CD14-positive monocyte (primary cell): Measurements from ENCODE around the gene ALOX5. TPM values are rescaled to one million over a fixed set of nuclear protein-coding genes. Genes with fewer than 3 reads are reported as not detected.

Experiments used
- DNase-seq, 3 donors: peaks; one replicate each; pipeline ENCODE4 v3.0.0-alpha.2; 2011 to 2022
- H2AFZ ChIP-seq: 2 replicates; pipeline ENCODE4 v1.6.0; 2012; ENCODE audit warnings: mild to moderate bottlenecking, low read depth, low read length, inconsistent platforms; ENCODE audit not compliant: insufficient read depth, poor library complexity, severe bottlenecking
- H3K27ac ChIP-seq, 2 donors: 1 replicate in 1 of 2; 2 replicates in 1 of 2; pipeline ENCODE4 v1.5.1; 2012 to 2013; ENCODE audit warnings: low read length in 2 of 2, control low read depth in 1 of 2, inconsistent platforms in 1 of 2, low read depth in 1 of 2, mild to moderate bottlenecking in 1 of 2
- H3K27me3 ChIP-seq, 2 donors: one replicate each; pipeline versions ENCODE4 v1.6.0 to v1.6.1; 2011 to 2013; ENCODE audit warnings: low read length in 2 of 2; ENCODE audit not compliant: control insufficient read depth in 2 of 2, insufficient read depth in 2 of 2
- H3K36me3 ChIP-seq, 2 donors: replicated peaks in 1 of 2; 1 replicate in 1 of 2; 2 replicates in 1 of 2; pipeline versions ENCODE4 v1.5.1 to v1.6.1; 2012 to 2013; ENCODE audit warnings: low read length in 2 of 2, control low read depth in 1 of 2, inconsistent platforms in 1 of 2, mild to moderate bottlenecking in 1 of 2; ENCODE audit not compliant: insufficient read depth in 2 of 2, control insufficient read depth in 1 of 2
- H3K4me1 ChIP-seq, 2 donors: 1 replicate in 1 of 2; 2 replicates in 1 of 2; pipeline versions ENCODE4 v1.5.1 to v1.6.1; 2012 to 2013; ENCODE audit warnings: low read length in 2 of 2, control low read depth in 1 of 2, inconsistent platforms in 1 of 2, mild to moderate bottlenecking in 1 of 2, moderate library complexity in 1 of 2; ENCODE audit not compliant: insufficient read depth in 2 of 2, control insufficient read depth in 1 of 2
- H3K4me2 ChIP-seq: replicated peaks from 2 replicates; pipeline ENCODE3; 2012; ENCODE audit warnings: low read length, moderate library complexity, mild to moderate bottlenecking; ENCODE audit not compliant: poor library complexity, severe bottlenecking; ENCODE audit errors: extremely low read depth
- H3K4me3 ChIP-seq, 3 experiments: fragments of 200-600 bp in 1 of 3; sonication (generic) in 1 of 3; replicated peaks in 1 of 3; 1 replicate in 2 of 3; 2 replicates in 1 of 3; pipeline ENCODE4 v1.5.1; 2011 to 2013; ENCODE audit warnings: low read length in 3 of 3, mild to moderate bottlenecking in 3 of 3, control low read depth in 2 of 3, low read depth in 2 of 3, inconsistent platforms in 1 of 3, moderate library complexity in 1 of 3
- H3K79me2 ChIP-seq: 2 replicates; pipeline ENCODE4 v1.6.0; 2012; ENCODE audit warnings: mild to moderate bottlenecking, control low read depth, inconsistent platforms, low read length, moderate library complexity; ENCODE audit not compliant: insufficient read depth
- H3K9ac ChIP-seq: 2 replicates; pipeline ENCODE4 v1.6.0; 2017; ENCODE audit warnings: low read length, mild to moderate bottlenecking; ENCODE audit not compliant: insufficient read depth, poor library complexity, severe bottlenecking
- H3K9me3 ChIP-seq, 2 donors: replicated peaks in 1 of 2; 1 replicate in 1 of 2; 2 replicates in 1 of 2; pipeline versions ENCODE4 v1.5.1 to v1.6.1; 2012 to 2013; ENCODE audit warnings: low read length in 2 of 2, control low read depth in 1 of 2; ENCODE audit not compliant: control insufficient read depth in 1 of 2, insufficient read depth in 1 of 2
- H4K20me1 ChIP-seq: 2 replicates; pipeline ENCODE4 v1.6.0; 2012; ENCODE audit warnings: mild to moderate bottlenecking, low read length, control low read depth, moderate library complexity; ENCODE audit not compliant: insufficient read depth
- H3K27ac Mint-ChIP-seq, 7 donors: one replicate each; pipeline ENCODE4 v1.8.0; 2020; ENCODE audit warnings: mild to moderate bottlenecking in 7 of 7, mixed read lengths in 7 of 7, moderate library complexity in 6 of 7, inconsistent platforms in 2 of 7
- H3K27me3 Mint-ChIP-seq, 3 donors: one replicate each; pipeline ENCODE4 v1.8.0; 2021 to 2022; ENCODE audit warnings: low read depth in 3 of 3, mild to moderate bottlenecking in 3 of 3, mixed read lengths in 3 of 3, moderate library complexity in 3 of 3, inconsistent platforms in 1 of 3
- H3K36me3 Mint-ChIP-seq, 2 donors: one replicate each; pipeline ENCODE4 v1.8.0; 2020; ENCODE audit warnings: mixed read lengths in 2 of 2, inconsistent platforms in 1 of 2, mild to moderate bottlenecking in 1 of 2
- H3K4me1 Mint-ChIP-seq: one replicate; pipeline ENCODE4 v1.8.0; 2020; ENCODE audit warnings: mild to moderate bottlenecking, mixed read lengths
- H3K4me3 Mint-ChIP-seq, 2 donors: one replicate each; pipeline ENCODE4 v1.8.0; 2020; ENCODE audit warnings: mild to moderate bottlenecking in 2 of 2, mixed read lengths in 2 of 2, moderate library complexity in 1 of 2
- H3K9me3 Mint-ChIP-seq, 7 donors: one replicate each; pipeline ENCODE4 v1.8.0; 2020 to 2022; ENCODE audit warnings: mixed read lengths in 7 of 7, mild to moderate bottlenecking in 6 of 7, moderate library complexity in 6 of 7, inconsistent platforms in 2 of 7
- whole genome bisulfite sequencing: methylation state at CpG from one replicate; pipeline ENCODE4 v1.1.5; 2013; ENCODE audit warnings: missing lambda C conversion rate; ENCODE audit not compliant: insufficient coverage; 5-methylcytosine and 5-hydroxymethylcytosine counted together
- intact Hi-C, 2 donors: fragments of 100-400 bp; cut with micrococcal nuclease; formaldehyde crosslinking; loops; one replicate each; pipeline versions ENCODE4 v1.15.0 to v1.15.1; 2023
- polyA plus RNA-seq, 3 donors: library from polyadenylated mRNA; depleted of rRNA in 1 of 3; unstranded in 2 of 3; stranded (reverse) in 1 of 3; fragments of 300-500 nt in 2 of 3; fragments of >200 nt in 1 of 3; fragmentation: Illumina TruSeq in 2 of 3; gene quantifications; 1 replicate in 2 of 3; 2 replicates in 1 of 3; pipeline ENCODE4 v1.2.3, GENCODE V29; 2012 to 2021
- TF ChIP-seq, protein P1 (sequence below): fragments of 200-600 bp; IDR thresholded peaks from one replicate; pipeline ENCODE4 v1.8.0; 2022; ENCODE audit warnings: antibody characterized with exemption, mild to moderate bottlenecking

Gene ALOX5
- polyA plus RNA-seq, 3 donors = 223 to 918 (median 272) TPM

DNA sequence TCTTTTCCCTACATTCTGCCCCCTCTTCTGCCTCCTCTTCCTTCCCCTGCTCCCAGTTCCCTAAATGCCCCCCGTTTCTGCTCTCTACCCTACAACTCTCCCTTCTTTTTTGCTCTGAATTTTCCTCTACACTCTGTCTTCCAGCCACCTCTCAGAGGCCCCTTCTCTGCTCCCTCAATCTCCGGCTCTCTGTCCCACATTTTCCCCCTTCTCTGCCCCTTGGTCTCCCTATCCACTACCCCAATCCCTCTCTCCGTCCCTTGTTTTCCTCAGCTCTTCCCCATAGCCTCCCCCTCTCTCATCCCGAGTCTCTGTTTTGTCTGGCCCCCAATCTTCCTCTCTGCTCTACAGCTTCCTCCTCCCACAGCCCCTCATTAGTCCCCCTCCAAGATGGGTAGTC is 3.3 kb downstream of the ALOX5 start:
- peaks cover 12% of the 10 kb centered on the region for H4K20me1 ChIP-seq
- Mint-ChIP-seq H3K27ac (peak overlapping the region; percentile 97 to 99 (median 99)), H3K4me1 (peaks cover 83% of the 10 kb centered on the region), H3K27me3 (peaks cover 9 to 14% (median 10%) of the 10 kb centered on the region in 3 donors), H3K9me3 (peaks cover 0 to 4% (median 0%) of the 10 kb centered on the region in 7 donors), H3K4me3 (peak overlapping the region; percentile 62 to 64), H3K36me3 (peaks cover 44 to 45% of the 10 kb centered on the region in 2 donors)
- no peaks in the 10 kb centered on the region for H3K9me3 ChIP-seq
- H3K27ac ChIP-seq = peak overlapping the region; percentile 21 to 100
- peaks cover 85 to 90% of the 10 kb centered on the region in 2 donors for H3K4me1 ChIP-seq
- TF ChIP-seq, protein P1, sequence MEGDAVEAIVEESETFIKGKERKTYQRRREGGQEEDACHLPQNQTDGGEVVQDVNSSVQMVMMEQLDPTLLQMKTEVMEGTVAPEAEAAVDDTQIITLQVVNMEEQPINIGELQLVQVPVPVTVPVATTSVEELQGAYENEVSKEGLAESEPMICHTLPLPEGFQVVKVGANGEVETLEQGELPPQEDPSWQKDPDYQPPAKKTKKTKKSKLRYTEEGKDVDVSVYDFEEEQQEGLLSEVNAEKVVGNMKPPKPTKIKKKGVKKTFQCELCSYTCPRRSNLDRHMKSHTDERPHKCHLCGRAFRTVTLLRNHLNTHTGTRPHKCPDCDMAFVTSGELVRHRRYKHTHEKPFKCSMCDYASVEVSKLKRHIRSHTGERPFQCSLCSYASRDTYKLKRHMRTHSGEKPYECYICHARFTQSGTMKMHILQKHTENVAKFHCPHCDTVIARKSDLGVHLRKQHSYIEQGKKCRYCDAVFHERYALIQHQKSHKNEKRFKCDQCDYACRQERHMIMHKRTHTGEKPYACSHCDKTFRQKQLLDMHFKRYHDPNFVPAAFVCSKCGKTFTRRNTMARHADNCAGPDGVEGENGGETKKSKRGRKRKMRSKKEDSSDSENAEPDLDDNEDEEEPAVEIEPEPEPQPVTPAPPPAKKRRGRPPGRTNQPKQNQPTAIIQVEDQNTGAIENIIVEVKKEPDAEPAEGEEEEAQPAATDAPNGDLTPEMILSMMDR = no peak
- peaks cover 2 to 11% of the 10 kb centered on the region in 2 donors for H3K36me3 ChIP-seq
- H2AFZ ChIP-seq = no peak overlapping the region
- 63% methylated on average over 3 of the region's 4 CpGs for WGBS
- peaks cover 8% of the 10 kb centered on the region in 2 donors for H3K27me3 ChIP-seq
- H3K79me2 ChIP-seq = peaks cover 62% of the 10 kb centered on the region
- H3K4me3 ChIP-seq = peak overlapping the region in 1 of 3 experiments; percentile 60
- peak overlapping the region; percentile 72 for H3K4me2 ChIP-seq
- DNase-seq = no peak
- H3K9ac ChIP-seq = no peak overlapping the region
- intact Hi-C loops = loop anchor here in 1 of 2 donors (10.0 kb wide), 3 partner anchors 87 to 413 kb away; no protein-coding TSS in a partner anchor

DNA sequence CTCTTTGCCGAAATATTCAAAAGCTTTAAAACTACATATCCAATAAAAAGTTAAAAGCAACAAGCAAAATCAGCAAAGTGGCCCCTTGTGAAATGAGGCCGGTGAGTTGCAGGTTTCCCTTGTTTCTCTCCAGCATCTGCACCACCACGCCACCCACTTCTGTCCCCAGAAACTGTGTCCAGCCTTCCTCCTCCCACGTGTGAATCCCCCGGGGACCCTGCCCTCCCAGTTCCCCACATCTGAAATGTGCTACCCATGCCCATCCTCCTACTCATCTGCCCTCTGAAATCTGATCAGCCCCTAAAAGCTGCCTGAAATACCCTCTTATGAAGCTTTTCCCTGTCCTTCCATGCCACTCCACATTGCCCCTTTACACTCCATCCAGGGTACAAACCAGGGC is 3.8 kb downstream of the ALOX5 start:
- peaks cover 50 to 51% of the 10 kb centered on the region in 2 donors for H3K36me3 Mint-ChIP-seq
- peaks cover 88% of the 10 kb centered on the region for H3K4me1 Mint-ChIP-seq
- H3K4me3 Mint-ChIP-seq = peak overlapping the region in 1 of 2 donors; percentile 64
- H3K4me1 ChIP-seq = peaks cover 90 to 96% of the 10 kb centered on the region in 2 donors
- peaks cover 7 to 16% of the 10 kb centered on the region in 2 donors for H3K36me3 ChIP-seq
- WGBS = 35% methylated on average over 4 of the region's 5 CpGs
- H3K4me3 ChIP-seq = peak overlapping the region in 1 of 3 experiments; percentile 60
- H3K9me3 Mint-ChIP-seq = peaks cover 0 to 4% (median 0%) of the 10 kb centered on the region in 7 donors
- no peak overlapping the region for H2AFZ ChIP-seq
- peak overlapping the region; percentile 72 for H3K4me2 ChIP-seq
- H3K27ac Mint-ChIP-seq = peak overlapping the region; percentile 97 to 99 (median 99)
- H3K27me3 Mint-ChIP-seq = peaks cover 5 to 10% (median 6%) of the 10 kb centered on the region in 3 donors
- H4K20me1 ChIP-seq = peaks cover 12% of the 10 kb centered on the region
- intact Hi-C loops = loop anchor here in 1 of 2 donors (10.0 kb wide), 3 partner anchors 87 to 413 kb away; no protein-coding TSS in a partner anchor
- H3K79me2 ChIP-seq = peaks cover 67% of the 10 kb centered on the region
- no peaks in the 10 kb centered on the region for H3K9me3 ChIP-seq
- peaks cover 3% of the 10 kb centered on the region in 2 donors for H3K27me3 ChIP-seq
- H3K27ac ChIP-seq = peak overlapping the region; percentile 93 to 100
- DNase-seq = no peak
- peak overlapping the region; percentile 19 for H3K9ac ChIP-seq
- TF ChIP-seq, protein P1 = no peak
